SK-N-DZ (cell line): ENCODE data around the gene SMIM5.
A peak's percentile ranks its signal among the peaks of the same experiment; 100 is the strongest.

Experiments used
- DNase-seq: peaks from one replicate; pipeline ENCODE4 v3.0.0-alpha.2; 2015; ENCODE audit warnings: low spot score

Gene SMIM5

GRCh38 chr17:75639771-75640555 is 6.7 kb downstream of the SMIM5 start:
- DNase-seq, result no peak

GRCh38 chr17:75640556-75641119 is 7.4 kb downstream of the SMIM5 start:
- no peak for DNase-seq

- DNase-seq, result no peak
Observed at GRCh38 chr17:75641343-75641742, 8.1 kb downstream of the SMIM5 start.

GRCh38 chr17:75642182-75642783 is 9.0 kb downstream of the SMIM5 start:
- DNase-seq, result no peak

GRCh38 chr17:75642784-75643642 is 9.8 kb downstream of the SMIM5 start:
- DNase-seq, result no peak

- DNase-seq, result no peak
Observed at GRCh38 chr17:75643643-75644017, 10.4 kb downstream of the SMIM5 start.

- DNase-seq, result no peak
Observed at GRCh38 chr17:75645501-75645888, 12.3 kb downstream of the SMIM5 start.

- DNase-seq, result no peak
Observed at GRCh38 chr17:75645889-75646637, 12.8 kb downstream of the SMIM5 start.

GRCh38 chr17:75646638-75646992 is 13.4 kb downstream of the SMIM5 start:
- DNase-seq, result no peak

- DNase-seq, result no peak
Observed at GRCh38 chr17:75647061-75647460, 13.8 kb downstream of the SMIM5 start.

GRCh38 chr17:75647921-75648320 is 14.7 kb downstream of the SMIM5 start:
- DNase-seq, result no peak

- no peak for DNase-seq
Observed at GRCh38 chr17:75649687-75650086, 16.5 kb downstream of the SMIM5 start.

GRCh38 chr17:75650874-75651273 is 17.6 kb downstream of the SMIM5 start:
- DNase-seq, result no peak

GRCh38 chr17:75652341-75652740 is 19.1 kb downstream of the SMIM5 start:
- DNase-seq, result no peak

- peak; percentile 53 for DNase-seq
Observed at GRCh38 chr17:75652934-75653549, 19.8 kb downstream of the SMIM5 start.

- DNase-seq, result no peak
Observed at GRCh38 chr17:75654176-75654575, 20.9 kb downstream of the SMIM5 start.

GRCh38 chr17:75658237-75658636 is 25.0 kb downstream of the SMIM5 start:
- DNase-seq, result no peak

- DNase-seq, result no peak
Observed at GRCh38 chr17:75661531-75661930, 28.3 kb downstream of the SMIM5 start.

GRCh38 chr17:75662511-75662910 is 29.3 kb downstream of the SMIM5 start:
- DNase-seq, result no peak

- DNase-seq, result no peak
Observed at GRCh38 chr17:75664099-75664549, 30.9 kb downstream of the SMIM5 start.

- no peak for DNase-seq
Observed at GRCh38 chr17:75665981-75666380, 32.7 kb downstream of the SMIM5 start.
